DOHH2 (cell line): ENCODE data around the gene LARP1B.

Source experiments
- H3F3A ChIP-seq: fragments of 200-600 bp; sonication (generic), shearing (Covaris generic); 2 replicates; pipeline ENCODE4 v1.6.0; 2016; ENCODE audit warnings: antibody characterized with exemption, mild to moderate bottlenecking; ENCODE audit not compliant: control insufficient read depth, insufficient read depth
- H3K27ac ChIP-seq: fragments of 200-600 bp; sonication (generic); 2 replicates; pipeline ENCODE4 v1.5.1; 2014; ENCODE audit warnings: low read depth, mild to moderate bottlenecking, low read length, moderate library complexity
- H3K27me3 ChIP-seq: fragments of 200-600 bp; sonication (generic); 2 replicates; pipeline ENCODE4 v1.6.1; 2014; ENCODE audit warnings: mild to moderate bottlenecking, low read length, mixed read lengths; ENCODE audit not compliant: control insufficient read depth
- H3K36me3 ChIP-seq: fragments of 200-600 bp; sonication (generic); 2 replicates; pipeline ENCODE4 v1.6.1; 2014; ENCODE audit warnings: mild to moderate bottlenecking, low read length, moderate library complexity, mixed read lengths; ENCODE audit not compliant: control insufficient read depth
- H3K4me1 ChIP-seq: fragments of 200-600 bp; sonication (generic); 2 replicates; pipeline ENCODE4 v1.6.1; 2014; ENCODE audit warnings: mild to moderate bottlenecking, low read length, mixed read lengths; ENCODE audit not compliant: control insufficient read depth
- H3K4me2 ChIP-seq: fragments of 200-600 bp; sonication (generic); 2 replicates; pipeline ENCODE4 v1.6.0; 2014; ENCODE audit warnings: mild to moderate bottlenecking, low read length, moderate library complexity
- H3K4me3 ChIP-seq: fragments of 200-600 bp; sonication (generic); 2 replicates; pipeline ENCODE4 v1.5.1; 2014; ENCODE audit warnings: mild to moderate bottlenecking, low read length, mixed read lengths
- H3K79me2 ChIP-seq: fragments of 200-600 bp; sonication (generic); 2 replicates; pipeline ENCODE4 v1.6.1; 2014; ENCODE audit warnings: mild to moderate bottlenecking, low read length, mixed read lengths; ENCODE audit not compliant: control insufficient read depth
- H3K9me2 ChIP-seq: fragments of 200-600 bp; sonication (generic); replicated peaks from 2 replicates; pipeline ENCODE4 v1.6.1; 2014; ENCODE audit warnings: mild to moderate bottlenecking, low read length, mixed read lengths; ENCODE audit not compliant: control insufficient read depth
- H3K9me3 ChIP-seq: fragments of 200-600 bp; sonication (generic); 2 replicates; pipeline ENCODE4 v1.6.1; 2014; ENCODE audit warnings: antibody characterized with exemption, low read length, mixed read lengths; ENCODE audit not compliant: control insufficient read depth, insufficient read depth
- H4K20me1 ChIP-seq: fragments of 200-600 bp; sonication (generic); 2 replicates; pipeline ENCODE4 v1.6.0; 2014; ENCODE audit warnings: low read depth, mild to moderate bottlenecking, antibody characterized with exemption, low read length, moderate library complexity; ENCODE audit not compliant: control insufficient read depth, insufficient read depth
- EZH2phosphoT487 ChIP-seq: fragments of 200-600 bp; sonication (generic); IDR thresholded peaks from 2 replicates; pipeline ENCODE4 v1.6.1; 2017; ENCODE audit warnings: borderline replicate concordance, mild to moderate bottlenecking, antibody characterized with exemption, low read length, moderate library complexity, mixed read lengths
- TF ChIP-seq, protein P1 (sequence below): fragments of 200-600 bp; sonication (generic); IDR thresholded peaks from one replicate; pipeline ENCODE4 v1.5.1; 2014; ENCODE audit warnings: antibody characterized with exemption, mild to moderate bottlenecking, low read depth, low read length; ENCODE audit not compliant: poor library complexity, severe bottlenecking

Gene LARP1B

DNA sequence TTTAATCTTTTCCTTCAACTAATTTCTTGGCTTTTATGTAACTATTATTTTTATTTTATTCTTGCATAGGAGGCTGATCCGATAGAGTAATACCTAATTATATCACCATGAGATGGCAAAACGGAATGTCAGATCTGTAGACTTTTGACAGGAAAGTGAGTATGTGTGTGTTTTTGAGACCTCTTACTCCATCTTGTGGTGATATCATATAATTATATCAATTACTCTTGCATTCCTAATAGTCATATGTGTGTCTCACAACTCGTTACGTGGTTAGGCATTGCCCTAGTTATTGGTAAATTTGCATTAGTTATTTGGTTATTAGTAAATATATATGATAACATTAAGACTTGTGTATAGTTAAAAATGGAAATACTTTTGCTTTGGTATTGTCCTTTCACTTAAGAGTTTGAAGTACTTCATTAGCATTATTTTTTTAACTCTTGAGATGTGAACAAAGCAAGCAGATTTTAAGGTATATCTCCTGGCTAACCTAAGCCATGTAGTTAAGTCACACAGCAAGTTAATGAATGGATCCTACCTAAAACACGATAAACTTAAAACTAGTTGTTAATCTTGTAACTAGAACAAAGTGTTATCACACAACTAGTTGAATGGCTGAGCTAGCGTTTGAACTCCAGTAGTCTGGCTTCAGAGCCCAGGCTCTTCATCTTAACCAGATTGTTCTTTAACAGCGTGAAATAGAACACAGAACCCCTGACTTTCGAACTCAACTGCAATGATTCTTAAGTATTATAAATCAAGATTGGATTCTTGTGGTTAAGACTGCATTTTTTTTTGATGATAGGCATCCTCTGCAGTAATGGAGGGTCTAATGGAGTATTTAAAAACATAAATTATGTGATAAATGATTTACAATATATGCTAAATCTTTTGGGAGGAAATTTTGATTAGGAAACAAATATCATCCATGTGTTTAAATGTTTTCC is 159.4 kb downstream of the LARP1B start:
- Histone ChIP-seq H3K36me3 (no peaks in the 10 kb centered on the region), H3K4me2 (no peak overlapping the region), H3K9me2 (no peaks in the 10 kb centered on the region), H4K20me1 (no peaks in the 10 kb centered on the region), H3F3A (no peaks in the 10 kb centered on the region), H3K79me2 (no peaks in the 10 kb centered on the region), H3K4me3 (no peak overlapping the region), H3K27me3 (no peaks in the 10 kb centered on the region), H3K27ac (no peak overlapping the region), H3K9me3 (no peaks in the 10 kb centered on the region), H3K4me1 (no peaks in the 10 kb centered on the region)
- no peak for TF ChIP-seq EZH2phosphoT487
- TF ChIP-seq, protein P1, sequence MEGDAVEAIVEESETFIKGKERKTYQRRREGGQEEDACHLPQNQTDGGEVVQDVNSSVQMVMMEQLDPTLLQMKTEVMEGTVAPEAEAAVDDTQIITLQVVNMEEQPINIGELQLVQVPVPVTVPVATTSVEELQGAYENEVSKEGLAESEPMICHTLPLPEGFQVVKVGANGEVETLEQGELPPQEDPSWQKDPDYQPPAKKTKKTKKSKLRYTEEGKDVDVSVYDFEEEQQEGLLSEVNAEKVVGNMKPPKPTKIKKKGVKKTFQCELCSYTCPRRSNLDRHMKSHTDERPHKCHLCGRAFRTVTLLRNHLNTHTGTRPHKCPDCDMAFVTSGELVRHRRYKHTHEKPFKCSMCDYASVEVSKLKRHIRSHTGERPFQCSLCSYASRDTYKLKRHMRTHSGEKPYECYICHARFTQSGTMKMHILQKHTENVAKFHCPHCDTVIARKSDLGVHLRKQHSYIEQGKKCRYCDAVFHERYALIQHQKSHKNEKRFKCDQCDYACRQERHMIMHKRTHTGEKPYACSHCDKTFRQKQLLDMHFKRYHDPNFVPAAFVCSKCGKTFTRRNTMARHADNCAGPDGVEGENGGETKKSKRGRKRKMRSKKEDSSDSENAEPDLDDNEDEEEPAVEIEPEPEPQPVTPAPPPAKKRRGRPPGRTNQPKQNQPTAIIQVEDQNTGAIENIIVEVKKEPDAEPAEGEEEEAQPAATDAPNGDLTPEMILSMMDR, result peak; percentile 32

DNA sequence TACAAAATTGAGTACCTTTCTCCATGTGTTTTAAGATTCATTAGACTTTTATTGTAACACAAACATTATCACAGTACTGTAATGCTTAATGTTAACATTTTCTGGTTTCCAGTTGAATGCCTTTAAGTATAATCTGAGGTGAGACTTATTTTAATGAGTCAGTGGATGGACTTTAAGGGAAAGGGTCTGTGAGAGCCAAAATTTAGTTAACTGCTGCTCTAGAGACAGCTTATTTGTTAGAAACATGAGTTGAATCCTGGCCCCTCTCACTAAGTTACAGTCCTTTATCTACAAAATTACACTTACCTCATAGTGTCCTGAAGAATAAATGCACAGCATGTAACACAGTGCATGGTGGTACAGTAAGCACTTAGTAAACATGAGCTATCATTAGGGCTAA is 160.5 kb downstream of the LARP1B start:
- H3K9me2 ChIP-seq, result no peaks in the 10 kb centered on the region
- H3K4me1 ChIP-seq, result no peaks in the 10 kb centered on the region
- TF ChIP-seq EZH2phosphoT487, result no peak
- TF ChIP-seq, protein P1, result no peak
- no peaks in the 10 kb centered on the region for H3F3A ChIP-seq
- no peaks in the 10 kb centered on the region for H4K20me1 ChIP-seq
- H3K27me3 ChIP-seq, result no peaks in the 10 kb centered on the region
- H3K4me2 ChIP-seq, result no peak overlapping the region
- no peaks in the 10 kb centered on the region for H3K79me2 ChIP-seq
- no peaks in the 10 kb centered on the region for H3K36me3 ChIP-seq
- no peak overlapping the region for H3K4me3 ChIP-seq
- no peaks in the 10 kb centered on the region for H3K9me3 ChIP-seq
- no peak overlapping the region for H3K27ac ChIP-seq

DNA sequence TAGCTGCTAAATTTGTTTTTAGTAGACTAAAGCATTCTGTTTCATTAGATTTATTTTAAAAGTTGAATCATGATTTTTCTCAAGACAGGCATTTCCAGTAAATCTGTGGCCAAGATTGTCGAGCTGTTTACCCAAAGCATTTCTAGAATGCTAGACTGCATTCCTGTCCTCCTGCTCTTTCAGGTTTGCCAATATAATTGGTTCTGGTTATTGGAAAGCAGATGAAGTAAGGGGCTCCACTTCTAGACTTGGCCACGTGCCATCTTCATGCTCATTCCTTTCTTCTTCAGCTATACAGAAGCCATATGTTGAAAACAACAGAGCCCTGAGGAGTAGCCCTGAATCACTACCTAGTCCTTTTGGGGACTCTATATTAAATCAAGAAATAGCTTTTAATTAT is 164.0 kb downstream of the LARP1B start:
- no peaks in the 10 kb centered on the region for H3K9me2 ChIP-seq
- H3K4me3 ChIP-seq, result no peak overlapping the region
- no peaks in the 10 kb centered on the region for H3K36me3 ChIP-seq
- no peaks in the 10 kb centered on the region for H4K20me1 ChIP-seq
- H3K27ac ChIP-seq, result no peak overlapping the region
- no peak for TF ChIP-seq EZH2phosphoT487
- TF ChIP-seq, protein P1, result no peak
- no peak overlapping the region for H3K4me2 ChIP-seq
- H3K27me3 ChIP-seq, result peaks cover 3% of the 10 kb centered on the region; the same call in 1 of the 2 replicates
- no peaks in the 10 kb centered on the region for H3K4me1 ChIP-seq
- H3K79me2 ChIP-seq, result no peaks in the 10 kb centered on the region
- no peaks in the 10 kb centered on the region for H3K9me3 ChIP-seq
- H3F3A ChIP-seq, result no peaks in the 10 kb centered on the region
